Nephron progenitor cell (in vitro differentiated cells): ENCODE data around the gene CLEC16A.

Experiments
- DNase-seq: peaks from one replicate; pipeline ENCODE4 v3.0.0; 2021
- H3K27ac Mint-ChIP-seq: 2 replicates; pipeline ENCODE4 v1.8.0; 2021; ENCODE audit warnings: mild to moderate bottlenecking, moderate library complexity, mixed read lengths
- H3K27me3 Mint-ChIP-seq: 2 replicates; pipeline ENCODE4 v1.8.0; 2021; ENCODE audit warnings: mild to moderate bottlenecking, low read depth, mixed read lengths; ENCODE audit not compliant: poor library complexity
- H3K36me3 Mint-ChIP-seq: 2 replicates; pipeline ENCODE4 v1.8.0; 2021; ENCODE audit warnings: low read depth, mixed read lengths
- H3K4me1 Mint-ChIP-seq: 2 replicates; pipeline ENCODE4 v1.8.0; 2021; ENCODE audit warnings: mixed read lengths
- H3K4me3 Mint-ChIP-seq: 2 replicates; pipeline ENCODE4 v1.8.0; 2021; ENCODE audit warnings: mild to moderate bottlenecking, moderate library complexity, mixed read lengths
- H3K9me3 Mint-ChIP-seq: 2 replicates; pipeline ENCODE4 v1.8.0; 2021; ENCODE audit warnings: mild to moderate bottlenecking, moderate library complexity, mixed read lengths
- CTCF ChIP-seq: fragments of 200-600 bp; sonication (generic); IDR thresholded peaks from 2 replicates; pipeline ENCODE4 v1.5.0; 2021; ENCODE audit warnings: antibody characterized with exemption

CLEC16A gene

DNA sequence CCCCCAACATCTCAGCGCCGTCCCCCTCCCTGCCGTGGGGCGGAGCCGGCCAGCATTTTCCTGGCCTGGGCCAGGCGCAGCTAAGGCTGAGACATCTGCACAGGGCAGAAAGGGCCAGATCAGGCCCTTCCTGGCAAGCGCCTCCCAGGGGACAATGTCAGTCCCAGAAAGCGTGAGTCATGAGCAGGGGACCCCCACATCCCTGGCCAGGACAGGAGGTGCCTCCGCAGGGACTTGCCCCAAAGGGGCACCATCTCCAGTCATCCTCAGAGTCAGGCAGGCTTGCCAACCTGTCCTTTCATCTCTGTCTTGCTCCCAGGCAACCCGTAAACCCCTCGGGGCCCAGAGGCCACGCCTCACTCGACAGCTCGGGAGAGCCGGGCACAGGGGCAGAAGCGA is 268.4 kb downstream of the CLEC16A start:
- Mint-ChIP-seq H3K4me3 (no peak overlapping the region), H3K36me3 (peaks cover 4% of the 10 kb centered on the region), H3K27me3 (peaks cover 18% of the 10 kb centered on the region), H3K9me3 (peaks cover 21% of the 10 kb centered on the region), H3K27ac (no peak overlapping the region), H3K4me1 (peaks cover 20% of the 10 kb centered on the region)
- peak; percentile 22 for DNase-seq
- no peak for TF ChIP-seq CTCF

- Mint-ChIP-seq H3K27ac (no peak overlapping the region), H3K4me3 (no peak overlapping the region), H3K27me3 (peaks cover 18% of the 10 kb centered on the region), H3K9me3 (peaks cover 27% of the 10 kb centered on the region), H3K36me3 (peaks cover 4% of the 10 kb centered on the region), H3K4me1 (peaks cover 20% of the 10 kb centered on the region)
- no peak for TF ChIP-seq CTCF
- no peak for DNase-seq
Measured at GRCh38 chr16:11213373-11213772, 269.0 kb downstream of the CLEC16A start.

DNA sequence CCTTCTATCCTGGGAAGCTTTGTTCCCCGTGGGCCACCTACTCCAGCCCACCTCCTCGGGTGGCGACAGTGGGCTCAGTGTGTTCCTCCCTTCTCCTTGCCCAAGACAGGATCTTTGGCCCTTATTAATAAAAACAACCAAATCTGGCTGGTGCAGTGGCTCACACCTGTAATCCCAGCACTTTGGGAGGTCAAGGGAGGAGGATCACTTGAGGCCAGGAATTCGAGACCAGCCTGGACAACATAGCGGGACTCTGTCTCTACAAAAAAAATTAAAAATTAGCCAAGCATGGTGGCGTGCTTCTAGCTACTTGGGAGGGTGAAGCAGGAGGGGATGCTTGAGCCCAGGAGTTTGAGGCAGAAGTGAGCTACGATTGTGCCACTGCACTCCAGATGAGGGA is 269.4 kb downstream of the CLEC16A start:
- H3K4me3 Mint-ChIP-seq = no peak overlapping the region
- no peak overlapping the region for H3K27ac Mint-ChIP-seq
- no peak for DNase-seq
- no peak for TF ChIP-seq CTCF
- H3K36me3 Mint-ChIP-seq = peaks cover 4% of the 10 kb centered on the region
- peaks cover 20% of the 10 kb centered on the region for H3K27me3 Mint-ChIP-seq
- H3K9me3 Mint-ChIP-seq = peaks cover 32% of the 10 kb centered on the region
- peaks cover 20% of the 10 kb centered on the region for H3K4me1 Mint-ChIP-seq

DNA sequence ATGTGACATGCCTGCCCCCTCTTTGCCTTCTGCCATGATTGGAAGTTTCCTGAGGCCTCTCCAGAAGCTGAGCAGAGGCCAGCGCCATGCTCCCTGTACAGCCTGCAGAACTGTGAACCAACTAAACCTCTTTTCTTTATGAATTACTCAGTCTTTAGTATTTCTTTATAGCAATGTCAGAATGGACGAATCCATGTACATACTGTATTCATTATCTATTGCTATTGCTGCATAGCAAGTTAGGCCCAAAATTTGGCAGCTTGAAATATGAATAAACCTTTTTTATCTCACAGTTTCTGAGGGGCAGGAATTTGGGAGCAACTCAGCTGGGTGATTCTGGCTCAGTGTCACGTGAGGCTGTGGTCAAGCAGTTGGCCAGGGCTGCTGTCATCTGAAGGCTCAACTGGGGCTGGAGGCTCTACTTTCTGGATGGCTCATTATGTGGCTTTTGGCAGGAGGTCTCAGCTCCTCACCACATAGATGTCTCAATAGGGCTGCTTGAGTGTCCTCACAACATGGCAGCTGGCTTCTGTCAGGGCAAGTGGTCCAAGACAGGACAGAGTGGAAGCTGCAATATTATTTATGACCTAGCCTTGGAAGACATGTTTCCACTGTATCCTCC is 271.7 kb downstream of the CLEC16A start:
- H3K36me3 Mint-ChIP-seq = peaks cover 4% of the 10 kb centered on the region
- no peak overlapping the region for H3K27ac Mint-ChIP-seq
- no peak for TF ChIP-seq CTCF
- DNase-seq = no peak
- H3K4me1 Mint-ChIP-seq = peaks cover 20% of the 10 kb centered on the region
- peaks cover 35% of the 10 kb centered on the region for H3K9me3 Mint-ChIP-seq
- H3K27me3 Mint-ChIP-seq = peaks cover 23% of the 10 kb centered on the region
- no peak overlapping the region for H3K4me3 Mint-ChIP-seq

- TF ChIP-seq CTCF = no peak
- Mint-ChIP-seq H3K27ac (no peak overlapping the region), H3K4me1 (peaks cover 7% of the 10 kb centered on the region), H3K36me3 (peaks cover 4% of the 10 kb centered on the region), H3K27me3 (peaks cover 20% of the 10 kb centered on the region), H3K4me3 (no peak overlapping the region), H3K9me3 (peaks cover 35% of the 10 kb centered on the region)
- DNase-seq = no peak
Measured at GRCh38 chr16:11217651-11218603, 273.6 kb downstream of the CLEC16A start.
